GM18507 (cell line): Measurements from ENCODE around the gene SLC39A1.

Experiments used
- DNase-seq: peaks from one replicate; pipeline ENCODE4 v3.0.0; 2011; ENCODE audit warnings: low read depth; ENCODE audit not compliant: insufficient read length; ENCODE audit errors: extremely low spot score
- FAIRE-seq: peaks from 2 replicates; lab custom pipeline; 2011; peaks lifted over from hg19 to GRCh38; lab: Jason Lieb, UNC

Gene SLC39A1

GRCh38 chr1:153956997-153957715, 6.2 kb downstream of the SLC39A1 start:
- DNase-seq (no peak), FAIRE-seq (peak; percentile 33)

DNA sequence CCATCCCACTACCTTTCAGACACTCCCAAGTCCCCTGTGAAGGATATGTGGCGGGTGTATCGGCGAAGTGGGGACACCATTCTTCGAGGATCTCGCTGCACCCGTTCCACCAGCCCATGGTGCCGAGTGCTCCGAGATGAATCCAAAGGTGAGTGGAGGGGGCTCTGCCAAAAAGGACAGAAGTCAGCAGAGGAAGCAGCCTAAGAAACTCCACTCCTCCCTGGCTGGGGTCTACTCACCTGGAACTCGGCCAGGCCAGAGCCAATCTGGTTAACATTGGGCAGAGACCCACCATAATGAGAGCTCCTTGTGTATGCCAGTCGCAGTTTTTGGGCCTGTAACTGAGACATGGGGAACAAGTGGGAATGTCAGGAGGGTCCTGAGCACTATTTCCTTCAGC, 8.5 kb downstream of the SLC39A1 start:
- DNase-seq (no peak), FAIRE-seq (no peak)

DNA sequence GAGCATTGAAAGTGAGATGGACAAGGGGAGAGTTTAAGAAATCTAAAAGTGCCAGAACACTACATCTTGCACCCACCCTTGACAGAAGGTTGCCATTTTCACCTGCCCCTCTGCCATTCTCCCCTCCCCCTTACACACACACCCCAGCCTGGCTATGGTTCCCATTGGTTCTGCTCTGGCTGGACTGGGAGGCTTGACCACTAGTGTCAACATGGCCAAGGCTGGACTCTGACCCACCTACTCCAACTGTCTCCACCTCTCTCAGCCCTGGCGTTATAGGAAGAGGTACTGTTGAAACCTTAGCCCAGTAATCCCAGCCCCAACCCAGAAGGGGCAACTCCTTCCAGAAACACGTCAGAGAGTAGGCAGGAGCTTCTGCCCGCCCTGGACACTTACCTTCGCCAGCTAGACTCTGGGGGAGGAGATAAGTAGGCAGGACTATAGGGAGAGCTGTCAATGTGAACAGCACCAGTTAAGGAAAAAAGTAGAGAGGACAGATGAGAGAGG, 9.4 kb downstream of the SLC39A1 start:
- no peak for FAIRE-seq

DNA sequence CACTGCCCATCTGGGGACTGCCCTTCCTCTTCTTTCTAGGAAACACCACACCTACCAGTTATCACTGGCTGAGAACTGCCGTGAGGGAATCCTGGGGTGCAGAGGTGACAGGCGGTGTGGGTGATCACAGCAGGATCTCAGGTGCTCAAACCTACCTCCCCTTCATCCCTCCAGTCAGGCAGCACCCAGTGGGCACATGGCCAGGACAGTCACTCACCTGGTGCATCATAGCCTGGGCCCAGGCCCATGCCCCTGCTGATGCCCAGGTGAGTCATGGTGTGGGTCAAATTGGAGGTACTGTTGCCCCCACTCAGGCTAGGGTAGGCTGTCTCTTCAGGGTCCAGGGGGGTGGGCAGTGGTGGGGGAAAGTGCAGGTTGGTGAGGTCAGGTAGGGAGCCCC, 11.5 kb downstream of the SLC39A1 start:
- DNase-seq (no peak), FAIRE-seq (no peak)

More for the DNA sequence above, 9.4 kb downstream of the SLC39A1 start:
- no peak for DNase-seq

- FAIRE-seq = no peak
- DNase-seq = no peak
These were observed 12.2 kb downstream of the SLC39A1 start for GRCh38 chr1:153951183-153951582.

- peak; percentile 88 for DNase-seq
- FAIRE-seq = peak; percentile 73
These were observed 16.6 kb downstream of the SLC39A1 start, which contains the start of gene DENND4B for GRCh38 chr1:153946622-153947241. DENND4B (minus strand) TSS chr1:153946718; CDS start chr1:153944374, 2,344 bp downstream.

GRCh38 chr1:153945795-153946621, 17.3 kb downstream of the SLC39A1 start:
- FAIRE-seq (peak; percentile 97), DNase-seq (peak; percentile 80)

DNA sequence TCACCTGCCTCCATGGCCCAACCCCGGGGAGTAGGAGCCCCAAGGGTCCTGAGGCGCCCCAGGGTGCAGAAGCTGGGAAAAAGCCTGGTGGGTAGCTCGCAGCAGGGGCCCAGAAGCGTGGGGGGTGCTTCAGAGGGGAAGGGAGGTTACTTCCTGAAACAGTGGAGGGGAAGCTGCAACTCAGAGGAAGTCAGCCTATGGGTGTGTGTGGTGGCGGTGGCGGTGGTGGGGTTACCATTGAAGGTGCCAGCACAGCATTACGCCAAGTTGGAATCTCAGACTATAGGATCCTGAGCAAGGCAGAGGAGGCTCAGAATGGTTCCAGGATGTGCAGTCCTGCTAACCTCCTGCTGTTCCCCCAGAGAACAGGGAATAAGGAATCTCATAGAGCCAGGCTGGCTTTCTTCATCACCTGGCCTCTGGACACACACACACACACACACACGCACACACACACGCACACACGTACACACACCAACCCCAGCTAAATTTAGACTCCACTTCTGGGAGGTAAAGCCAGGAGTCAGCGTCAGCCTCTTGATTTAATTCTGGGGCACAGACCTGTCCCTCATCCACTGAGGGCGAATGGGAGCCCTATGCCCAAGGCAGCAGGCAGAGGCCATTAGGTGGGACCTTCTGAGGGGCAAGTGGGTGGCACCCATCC, 18.1 kb downstream of the SLC39A1 start:
- FAIRE-seq = no peak
- DNase-seq = no peak

- DNase-seq (no peak), FAIRE-seq (no peak)
These were observed 18.6 kb downstream of the SLC39A1 start for GRCh38 chr1:153944827-153945117.

GRCh38 chr1:153944005-153944826, 19.1 kb downstream of the SLC39A1 start:
- DNase-seq (no peak), FAIRE-seq (no peak)

- FAIRE-seq = no peak
- DNase-seq = no peak
These were observed 20.4 kb downstream of the SLC39A1 start for GRCh38 chr1:153942766-153943549.

- DNase-seq = no peak
- FAIRE-seq = no peak
These were observed 21.3 kb downstream of the SLC39A1 start for GRCh38 chr1:153941826-153942725.

- DNase-seq (no peak), FAIRE-seq (no peak)
These were observed 22.6 kb downstream of the SLC39A1 start for GRCh38 chr1:153940756-153941155.

- FAIRE-seq (no peak), DNase-seq (no peak)
These were observed 23.9 kb downstream of the SLC39A1 start for GRCh38 chr1:153939476-153939875.

DNA sequence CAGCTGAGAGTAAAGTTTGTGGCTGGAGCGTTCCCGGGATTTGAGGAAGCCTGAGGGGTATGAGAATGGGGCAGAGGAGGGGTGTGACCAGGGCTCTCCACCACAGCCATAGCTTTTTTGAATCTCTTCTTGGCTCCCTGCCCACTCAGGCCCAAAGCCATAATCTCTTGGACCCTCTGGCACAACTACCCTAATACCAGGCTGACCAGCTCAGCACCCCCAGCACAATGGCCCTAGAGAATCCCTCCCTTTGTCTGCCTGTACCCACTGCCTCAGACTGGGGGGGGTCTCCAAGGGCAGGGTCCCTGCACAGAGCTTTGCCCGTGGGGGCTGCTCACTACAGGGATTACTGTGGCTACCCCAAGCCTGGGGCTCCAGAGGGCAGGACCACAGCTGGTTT, 24.3 kb downstream of the SLC39A1 start:
- no peak for DNase-seq
- FAIRE-seq = no peak

GRCh38 chr1:153937331-153937730, 26.0 kb downstream of the SLC39A1 start:
- no peak for FAIRE-seq
- DNase-seq = no peak
